ENCODE data around the gene DGKB.

- no peak for TF ChIP-seq CTCF (IDR thresholded peaks at IDR 0.05)
- TF ChIP-seq EZH2phosphoT487 (IDR thresholded peaks at IDR 0.05), result no peak
Measured at GRCh38 chr7:14125998-14126397, 776.6 kb downstream of the DGKB start.
